HG03025 (cell line): ENCODE measurements around the gene RGS6.
"Not testable (repeated sequence)": the region's sequence is repeated elsewhere in the genome, so short reads cannot be mapped to it uniquely, and the experiment has no call there.

Experiments
- ATAC-seq: cut with Tn5 transposase; IDR thresholded peaks from one replicate; pipeline ENCODE4 v1.9.1; 2021; ENCODE audit warnings: mild to moderate bottlenecking, moderate library complexity; ENCODE audit not compliant: unreplicated experiment, low FRiP score

Gene RGS6

GRCh38 chr14:71932229-71932981 is at the start of gene RGS6:
Gene RGS6, plus strand, starts transcription at chr14:71932429.
- no peak for ATAC-seq

- no peak for ATAC-seq
Observed at GRCh38 chr14:71883094-71883493, 49.1 kb upstream of the RGS6 start.

DNA sequence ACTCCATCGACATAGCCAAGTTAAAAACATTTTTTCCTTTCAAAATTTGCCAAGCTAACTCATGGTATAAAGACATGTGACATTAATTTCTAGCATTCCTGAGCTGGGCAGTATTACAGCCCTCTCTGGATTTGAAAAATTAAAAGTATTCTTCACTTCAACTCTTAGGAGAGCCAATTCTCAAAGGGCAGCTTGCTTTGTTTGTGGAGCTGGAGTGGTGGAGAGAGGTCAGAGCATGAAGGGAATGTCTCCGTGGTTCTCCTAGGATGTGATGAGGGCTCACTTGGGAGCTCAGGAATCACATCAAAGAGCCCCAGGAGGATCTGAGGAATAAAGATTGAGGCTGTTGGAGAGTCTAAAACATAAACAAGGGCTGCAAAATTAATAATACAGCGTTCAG is 46.9 kb upstream of the RGS6 start:
- no peak for ATAC-seq

DNA sequence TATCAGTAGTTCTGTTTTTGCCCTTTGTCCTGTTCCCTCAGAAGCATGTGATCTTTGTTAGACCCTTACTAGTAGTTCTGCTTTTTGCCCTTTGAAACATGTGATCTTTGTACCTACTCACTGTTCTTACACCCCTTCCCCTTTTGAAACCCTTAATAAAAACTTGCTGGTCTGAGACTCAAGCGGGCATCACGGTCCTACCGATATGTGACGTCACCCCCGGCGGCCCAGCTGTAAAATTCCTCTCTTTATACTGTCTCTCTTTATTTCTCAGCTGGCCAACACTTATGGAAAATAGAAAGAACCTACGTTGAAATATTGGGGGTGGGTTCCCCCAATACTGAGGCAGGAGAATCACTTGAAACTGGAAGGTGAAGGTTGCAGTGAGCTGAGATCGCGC is 44.4 kb upstream of the RGS6 start:
- not testable (repeated sequence) for ATAC-seq

GRCh38 chr14:71890541-71890940 is 41.7 kb upstream of the RGS6 start:
- ATAC-seq = no peak

DNA sequence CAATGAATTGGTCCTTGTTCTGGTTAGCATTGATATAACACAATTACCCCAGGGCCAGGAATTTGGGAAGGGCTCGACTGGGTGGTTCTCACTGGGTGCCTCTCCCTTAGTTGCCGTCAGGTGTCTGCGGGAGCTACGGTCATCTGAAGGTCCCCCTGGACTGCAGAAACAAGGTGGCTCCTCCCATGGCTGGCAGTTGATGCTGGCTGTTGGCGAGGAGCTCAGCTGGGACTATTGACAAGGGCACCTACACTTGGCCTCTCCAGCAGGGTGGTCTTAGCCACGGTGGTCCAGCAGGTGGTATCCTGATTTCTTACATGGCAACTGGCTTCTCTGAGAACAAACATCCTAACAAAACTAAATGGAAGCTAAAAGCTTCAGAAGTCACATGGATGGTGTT is 41.0 kb upstream of the RGS6 start:
- ATAC-seq = no peak

DNA sequence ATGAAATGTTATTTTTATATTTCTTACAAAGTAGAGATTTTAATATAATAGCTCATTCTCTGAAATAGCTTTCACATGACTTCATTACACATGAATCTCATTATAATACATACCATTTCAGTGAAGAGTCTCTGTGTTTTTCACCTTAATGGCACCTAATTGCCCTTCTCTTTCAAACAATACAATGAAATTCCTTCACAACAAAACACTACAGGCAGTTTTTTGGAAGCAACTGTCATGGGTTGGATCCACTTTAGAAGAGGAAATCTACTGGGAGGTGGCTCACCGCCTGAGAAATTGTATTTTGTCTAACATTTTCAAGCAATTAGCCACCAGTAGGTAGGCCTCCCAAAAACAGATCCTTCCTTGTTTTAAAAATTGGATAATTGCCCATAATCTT is 40.3 kb upstream of the RGS6 start:
- ATAC-seq = no peak

- no peak for ATAC-seq
Observed at GRCh38 chr14:71905031-71905430, 27.2 kb upstream of the RGS6 start.

DNA sequence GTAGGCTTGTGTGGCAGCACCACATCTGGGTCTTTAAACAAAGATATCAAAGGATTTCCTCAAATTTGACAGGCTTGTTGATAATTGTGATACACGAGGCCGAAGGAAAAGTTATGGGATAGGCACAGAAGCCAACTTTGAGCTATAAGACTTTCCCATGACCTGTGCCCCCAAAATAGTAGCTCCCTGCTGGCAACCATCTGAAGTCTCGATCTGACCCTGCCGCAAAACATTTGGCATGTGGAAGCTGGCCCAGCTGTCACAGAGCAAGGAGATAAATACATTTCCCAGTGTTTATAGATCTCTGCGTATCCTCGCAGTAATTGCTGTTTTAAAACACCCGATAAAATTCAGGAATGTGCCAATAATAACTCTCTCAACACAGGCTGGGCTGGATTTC is 26.4 kb upstream of the RGS6 start:
- no peak for ATAC-seq

- no peak for ATAC-seq
Observed at GRCh38 chr14:71907793-71908515, 24.3 kb upstream of the RGS6 start.

- ATAC-seq = no peak
Observed at GRCh38 chr14:71911669-71912068, 20.6 kb upstream of the RGS6 start.

- no peak for ATAC-seq
Observed at GRCh38 chr14:71913342-71913741, 18.9 kb upstream of the RGS6 start.

GRCh38 chr14:71918955-71919354 is 13.3 kb upstream of the RGS6 start:
- no peak for ATAC-seq

- no peak for ATAC-seq
Observed at GRCh38 chr14:71923513-71923912, 8.7 kb upstream of the RGS6 start.

DNA sequence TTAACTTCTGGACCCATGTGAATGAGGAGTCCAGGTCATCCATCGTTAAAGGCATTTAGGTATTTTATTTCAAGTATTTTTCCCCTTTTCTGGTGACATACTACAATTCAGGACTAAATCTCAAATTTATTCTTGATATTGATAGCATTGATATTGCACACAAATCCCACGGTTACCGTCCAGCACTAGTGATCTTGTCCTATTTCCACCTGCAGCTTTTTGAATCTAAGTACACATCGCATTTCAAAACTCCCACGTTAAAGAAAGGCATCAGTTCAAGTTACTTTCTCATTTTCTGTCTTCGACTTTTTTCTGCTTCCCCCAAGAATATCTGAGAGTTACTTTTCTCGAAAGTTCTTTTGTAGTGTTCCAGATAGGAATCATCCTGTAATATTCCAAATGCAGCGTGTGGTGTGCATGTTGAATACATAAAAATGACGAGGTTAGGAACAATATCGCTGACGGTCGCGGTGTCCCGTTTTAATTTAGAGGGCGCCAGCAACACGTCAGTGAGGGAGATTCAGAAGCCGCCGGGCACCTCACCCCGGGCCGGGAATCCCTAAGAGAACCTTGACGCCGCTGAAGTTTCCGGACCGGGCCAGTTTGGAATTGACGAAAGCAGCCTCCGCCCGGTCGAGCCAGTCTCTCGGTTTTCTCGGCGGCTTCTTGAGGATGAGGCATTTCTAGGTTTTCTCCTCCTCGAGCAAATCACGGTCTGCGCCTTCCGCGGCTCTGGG is 569 bp upstream of the RGS6 start:
- no peak for ATAC-seq

- no peak for ATAC-seq
Observed at GRCh38 chr14:71933001-71933587, 865 bp downstream of the RGS6 start.

DNA sequence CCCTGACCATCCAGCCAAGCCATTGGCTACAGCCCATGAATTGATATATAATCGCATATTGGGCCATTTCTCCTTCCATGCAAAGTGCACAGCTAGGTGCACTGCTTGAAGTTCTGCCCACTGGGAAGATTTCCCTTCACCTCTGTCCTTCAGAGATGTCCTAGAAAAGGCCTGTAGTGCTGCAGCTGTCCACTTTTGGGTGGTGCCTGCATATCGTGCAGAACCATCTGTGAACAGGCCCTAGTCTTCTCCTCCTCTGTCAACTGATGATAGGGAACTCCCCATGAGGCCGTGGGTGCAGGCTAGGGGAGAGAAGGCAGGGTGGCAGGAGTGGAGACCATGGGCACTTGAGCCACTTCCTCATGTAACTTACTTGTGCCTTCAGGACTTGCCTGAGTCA is 6.0 kb downstream of the RGS6 start:
- ATAC-seq = not testable (repeated sequence)

DNA sequence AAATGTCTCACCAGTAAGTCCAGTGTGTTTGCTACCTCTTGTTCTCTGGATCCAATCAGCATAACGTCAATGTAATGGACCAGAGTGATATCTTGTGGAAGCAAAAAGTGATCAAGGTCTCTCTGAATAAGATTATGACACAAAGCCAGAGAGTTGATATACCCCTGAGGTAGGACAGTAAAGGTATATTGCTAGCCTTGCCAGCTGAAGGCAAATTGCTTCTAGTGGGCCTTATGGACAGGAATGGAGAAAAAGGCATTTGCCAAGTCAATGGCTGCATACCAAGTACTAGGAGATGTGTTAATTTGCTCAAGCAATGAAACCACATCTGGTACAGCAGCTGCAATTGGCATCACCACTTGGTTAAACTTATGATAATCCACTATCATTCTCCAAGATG is 7.1 kb downstream of the RGS6 start:
- ATAC-seq = not testable (repeated sequence)

GRCh38 chr14:71940500-71940899 is 8.3 kb downstream of the RGS6 start:
- not testable (repeated sequence) for ATAC-seq

DNA sequence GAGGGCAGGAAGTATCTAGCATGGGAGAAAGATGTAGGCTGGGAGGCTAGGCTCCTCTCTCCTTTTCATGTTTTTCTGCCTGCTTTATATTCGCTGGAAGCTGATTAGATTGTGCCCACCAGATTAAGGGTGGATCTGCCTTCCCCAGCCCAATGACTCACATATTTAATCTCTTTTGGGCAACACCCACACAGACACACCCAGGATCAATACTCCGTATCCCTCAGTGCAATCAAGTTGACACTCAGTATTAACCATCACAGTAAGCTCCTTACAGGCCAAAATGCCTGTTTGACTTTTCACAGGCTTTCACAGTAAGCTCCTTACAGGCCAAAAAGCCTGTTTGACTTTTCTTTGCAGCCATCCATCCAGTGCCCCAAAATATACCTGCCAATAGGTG is 9.4 kb downstream of the RGS6 start:
- not testable (repeated sequence) for ATAC-seq
